Sciatic nerve (tissue), 2 donors: ENCODE measurements around the gene TPMT. TPM values are rescaled to one million over a fixed set of nuclear protein-coding genes. Genes with fewer than 3 reads are reported as not detected.

Experiments
- ATAC-seq: fragments of 200-7000 bp; cut with Tn5 transposase; one replicate; pipeline ENCODE4 v1.9.1; 2020; ENCODE audit warnings: mild to moderate bottlenecking, moderate library complexity
- DNase-seq: peaks from one replicate; pipeline ENCODE4 v3.0.0-alpha.2; 2020; ENCODE audit warnings: low spot score
- intact Hi-C: fragments of 100-400 bp; cut with DNase I; formaldehyde crosslinking; loops from one replicate; pipeline ENCODE4 v1.14.2; 2022
- total RNA-seq: library from RNA; stranded (reverse); fragmentation: NEBNext Ultra II Directional; extraction: Animal tissue kit (Norgen Biotek cat#: 25700); gene quantifications from one replicate; pipeline ENCODE4 v1.2.1, GENCODE V29; 2021
- donor health status: DM: no; HTN: no; CAD: no.
- donor health status: DM: no; HTN: no; CAD: no.

TPMT gene
- total RNA-seq, 1 donor from 2014 or later: 5.4 TPM

DNA sequence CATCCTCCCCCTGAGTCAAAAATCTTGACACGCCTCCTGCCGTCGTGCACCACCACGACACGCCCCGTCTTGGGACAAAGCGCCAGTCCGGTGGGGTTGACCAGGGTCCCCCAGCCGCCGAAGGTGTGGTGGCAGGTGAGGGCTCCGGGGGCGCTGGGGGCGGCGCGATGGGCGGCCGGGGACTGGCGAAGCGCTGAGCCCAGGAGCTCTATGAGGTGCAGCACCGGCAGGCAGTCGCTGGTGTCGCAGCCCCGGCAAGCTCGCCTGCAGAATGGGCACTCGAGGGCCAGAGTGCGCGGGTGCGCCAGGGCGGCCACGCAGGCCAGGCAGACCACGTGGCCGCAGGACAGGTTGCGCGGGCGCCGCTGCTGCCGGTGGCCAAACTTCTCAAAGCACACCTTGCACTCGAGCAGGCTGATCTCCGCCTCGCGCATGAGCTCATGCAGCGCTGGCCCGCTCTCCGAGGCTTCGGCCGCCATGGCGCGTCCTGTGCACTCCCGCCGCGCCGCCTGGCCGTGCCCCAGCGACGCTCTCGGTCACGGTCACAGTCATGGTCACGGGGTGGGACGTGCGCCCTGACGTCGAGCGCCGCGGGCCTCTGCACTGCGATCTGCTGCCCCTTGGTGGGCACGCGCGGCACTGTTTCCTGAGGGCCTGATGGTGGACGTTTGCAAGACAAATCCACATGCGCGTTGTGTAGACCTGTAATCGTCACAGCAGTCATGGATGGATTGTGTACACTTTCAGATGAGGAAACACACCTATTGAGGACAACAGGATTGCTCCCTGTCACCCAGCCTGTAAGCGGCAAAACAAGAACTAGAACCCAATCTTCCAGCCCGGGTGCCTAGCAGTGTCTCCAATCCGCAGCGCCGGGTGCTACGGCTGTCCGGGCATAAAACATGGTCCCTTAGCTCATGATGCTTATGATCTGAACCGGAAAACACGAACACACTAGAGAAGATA is 32.5 kb downstream of the TPMT start, which contains the start of gene NHLRC1:
NHLRC1 (minus strand) TSS at position 550 of the 966 bp plus-strand sequence; CDS start at position 479, 71 bp downstream.
- ATAC-seq: peak; percentile 99
- DNase-seq: peak; percentile 94
- intact Hi-C loops: loop anchor here (10.0 kb wide), 1 partner anchor 128 kb away; no protein-coding TSS in a partner anchor

DNA sequence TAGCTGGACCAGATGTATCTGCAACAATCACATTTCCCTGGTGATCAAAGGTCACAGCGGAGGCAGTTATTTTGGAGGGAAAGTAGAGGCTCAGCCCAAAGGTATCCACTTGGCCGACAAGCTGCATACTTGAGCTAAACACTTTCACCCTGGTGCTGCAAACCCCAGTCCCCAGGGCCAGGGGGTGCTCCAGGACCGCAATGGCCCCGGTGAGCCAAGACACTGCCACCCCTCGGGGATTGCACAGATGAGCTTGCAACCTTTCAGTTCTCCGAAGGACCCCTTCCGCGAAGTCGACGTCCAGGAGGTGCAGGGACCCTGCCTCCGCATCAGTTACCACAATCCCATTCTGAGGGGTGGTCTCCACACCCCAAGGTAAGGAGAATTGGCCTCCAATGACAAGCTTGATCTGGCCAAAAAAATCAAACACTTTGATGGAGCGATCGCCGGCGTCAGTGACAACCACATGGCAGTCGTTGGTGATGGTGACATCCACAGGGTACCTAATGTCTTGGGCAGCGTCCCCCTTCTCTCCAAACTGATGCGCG is 33.2 kb downstream of the TPMT start:
- intact Hi-C loops: loop anchor here (10.0 kb wide), 1 partner anchor 127 kb away; no protein-coding TSS in a partner anchor
- ATAC-seq (no peak), DNase-seq (no peak)

DNA sequence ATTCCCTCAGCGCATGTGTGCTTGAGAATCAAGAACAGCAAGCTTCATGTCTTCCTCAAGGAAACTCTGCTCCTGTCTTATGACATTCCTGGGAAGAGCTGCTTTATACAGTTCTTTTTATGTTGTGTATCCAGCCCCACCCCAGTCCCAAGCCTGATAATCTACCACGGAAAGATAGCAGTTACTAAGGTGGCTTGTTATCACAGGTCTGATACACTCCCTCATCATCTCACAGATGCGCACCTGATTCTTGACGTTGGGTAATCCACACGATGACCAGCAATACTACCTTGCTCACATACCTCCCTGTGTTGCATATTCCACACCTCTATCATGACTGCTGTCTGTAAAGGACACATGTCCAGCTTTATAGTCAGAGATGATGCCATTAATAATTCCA is 35.6 kb downstream of the TPMT start:
- intact Hi-C loops: no loop called here
- DNase-seq: no peak
- ATAC-seq: no peak

DNA sequence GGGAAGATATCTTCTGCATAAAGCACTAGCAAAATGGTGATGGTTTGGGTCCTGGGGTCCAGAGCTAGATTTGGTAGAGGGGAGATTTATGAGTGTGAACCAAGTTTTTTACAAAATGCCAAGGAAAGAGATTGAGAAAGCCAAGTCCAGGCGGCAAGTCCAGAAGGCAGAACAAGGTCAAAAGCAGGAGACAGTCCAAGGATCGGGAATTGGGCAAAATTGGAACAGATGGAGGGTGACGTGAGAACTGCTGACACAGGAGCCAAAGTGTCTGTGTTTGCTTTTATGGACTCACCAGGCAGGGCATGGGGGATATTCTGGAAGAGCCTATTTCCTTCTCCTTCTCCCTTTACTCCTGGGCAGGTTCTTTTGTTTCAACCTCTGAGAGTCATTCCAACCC is 36.5 kb downstream of the TPMT start:
- DNase-seq (no peak), ATAC-seq (no peak)
- intact Hi-C loops: no loop called here

DNA sequence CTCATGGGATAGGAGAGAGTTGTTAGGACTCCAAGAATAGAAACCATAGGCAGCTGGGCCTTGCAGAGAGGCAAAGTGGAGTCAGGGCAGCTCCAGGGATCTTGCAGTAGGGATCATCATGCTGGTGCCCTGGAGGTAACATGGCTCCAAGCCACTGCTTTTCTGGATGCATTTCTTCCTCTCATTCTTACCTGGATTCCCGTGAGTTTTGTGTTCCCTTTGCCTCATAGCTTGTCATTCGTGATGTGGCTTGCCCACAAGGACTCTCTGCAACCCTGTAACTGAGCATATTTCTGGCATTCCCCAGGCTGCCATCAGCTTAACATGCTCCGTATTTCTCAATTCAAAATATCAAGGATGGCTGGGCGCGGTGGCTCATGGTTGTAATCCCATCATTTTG is 37.7 kb downstream of the TPMT start:
- intact Hi-C loops: no loop called here
- ATAC-seq (no peak), DNase-seq (no peak)

DNA sequence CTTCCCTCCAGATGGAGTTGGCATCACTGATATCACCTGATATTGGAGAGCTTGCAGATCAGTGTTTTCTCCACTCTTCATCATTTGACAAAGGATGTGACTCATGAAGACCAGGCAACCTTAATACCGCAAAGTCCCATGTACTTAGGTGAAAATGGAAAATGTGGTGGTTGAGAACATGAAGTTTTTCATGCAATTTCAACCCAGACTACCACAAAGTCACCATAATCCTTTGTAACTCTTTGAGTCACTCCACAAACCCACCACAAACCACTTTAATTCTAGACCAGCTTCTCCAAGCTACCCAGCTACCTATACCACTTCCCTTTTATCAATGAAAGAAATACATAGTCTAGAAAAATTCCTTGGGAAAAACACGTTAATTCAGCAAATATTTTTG is 39.5 kb downstream of the TPMT start:
- ATAC-seq: no peak
- intact Hi-C loops: no loop called here
- DNase-seq: no peak

DNA sequence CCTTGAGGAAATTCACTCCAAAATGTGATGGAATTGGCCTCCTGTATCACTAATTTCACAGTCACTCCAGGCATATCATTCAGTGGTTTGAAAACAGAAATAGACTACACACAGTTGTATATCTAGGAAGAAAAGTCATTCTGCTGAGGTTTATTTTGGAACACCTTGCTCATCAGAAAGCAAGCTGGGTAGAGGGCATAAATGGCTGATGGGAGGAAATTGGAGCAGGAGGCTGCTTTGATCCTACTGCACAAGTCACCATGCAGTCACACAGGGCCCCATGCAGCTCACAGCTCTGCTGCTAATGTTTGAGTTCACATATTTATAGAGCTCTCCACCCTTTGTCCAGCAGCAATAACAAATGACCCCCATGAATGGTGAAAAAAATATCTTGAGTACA is 44.7 kb downstream of the TPMT start:
- intact Hi-C loops: no loop called here
- DNase-seq (no peak), ATAC-seq (no peak)

DNA sequence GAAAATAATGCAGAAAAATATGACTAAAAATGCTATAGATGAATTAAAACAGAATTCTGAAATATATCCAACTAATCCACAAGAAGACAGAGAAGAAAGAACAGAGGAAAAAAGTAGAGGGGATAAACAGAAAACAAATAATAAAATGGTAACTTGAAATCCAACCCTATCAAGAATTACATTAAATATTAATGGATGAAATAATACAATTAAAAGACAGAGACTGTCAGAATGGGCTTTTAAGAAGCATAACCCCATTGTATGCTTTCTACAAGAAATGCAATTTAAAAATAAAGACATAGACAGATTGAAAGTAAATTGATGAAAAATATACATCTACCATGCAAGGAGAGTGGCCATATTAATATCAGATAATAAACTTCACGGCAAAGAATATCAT is 47.8 kb downstream of the TPMT start:
- intact Hi-C loops: no loop called here
- DNase-seq (no peak), ATAC-seq (no peak)

DNA sequence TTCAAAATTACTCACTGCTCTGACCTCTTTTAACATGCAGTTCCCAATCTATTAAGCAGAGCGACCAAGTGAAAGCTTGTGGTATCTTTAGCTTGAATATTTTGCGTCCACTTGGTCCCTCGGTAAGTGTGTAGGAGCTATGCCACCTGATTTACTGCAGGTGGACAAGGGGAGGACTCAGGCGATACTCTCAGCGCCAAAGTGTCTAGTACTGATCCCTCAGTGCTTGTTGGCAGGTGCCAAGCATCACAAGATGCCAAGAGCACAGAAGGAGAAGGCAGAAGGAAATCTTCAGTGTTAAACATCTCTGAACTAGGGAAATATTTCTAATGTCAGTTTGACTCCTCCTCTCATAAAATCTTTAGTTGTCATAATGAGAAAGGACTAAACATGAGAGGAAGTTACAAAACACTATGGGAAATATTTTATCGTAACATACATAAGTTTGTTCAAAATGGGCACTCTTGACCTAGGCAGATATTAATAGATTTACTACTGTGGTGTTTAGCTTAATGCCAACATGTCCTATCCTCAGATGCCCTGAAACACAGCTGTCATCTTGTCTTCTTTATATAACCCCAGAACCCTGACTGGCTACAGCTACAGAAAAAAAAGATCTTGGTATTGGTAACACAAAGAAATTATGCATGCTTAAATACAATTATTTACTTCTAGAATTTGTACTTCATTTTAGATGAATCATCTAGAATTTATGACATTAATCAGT is 51.9 kb downstream of the TPMT start:
- intact Hi-C loops: no loop called here
- ATAC-seq (no peak), DNase-seq (no peak)

DNA sequence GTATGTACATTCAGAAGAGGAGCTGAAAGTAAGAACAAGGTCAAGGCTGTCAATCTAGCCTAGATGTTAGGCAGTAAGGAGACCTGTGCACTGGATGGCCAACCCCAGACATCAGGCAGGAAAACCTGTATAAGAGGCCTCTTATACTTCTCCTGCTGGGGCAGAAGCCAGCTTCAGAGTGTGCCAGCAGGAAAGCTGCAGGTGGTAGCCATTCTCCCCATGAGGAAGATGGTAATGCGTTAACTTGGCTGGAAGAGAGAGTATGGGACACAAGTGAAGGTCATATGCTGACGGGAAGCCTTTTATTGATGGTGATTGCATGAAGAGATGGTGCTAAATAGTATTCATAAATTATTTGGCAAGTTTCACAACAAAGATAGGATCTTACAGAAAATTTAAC is 53.0 kb downstream of the TPMT start:
- ATAC-seq (no peak), DNase-seq (no peak)
- intact Hi-C loops: no loop called here

DNA sequence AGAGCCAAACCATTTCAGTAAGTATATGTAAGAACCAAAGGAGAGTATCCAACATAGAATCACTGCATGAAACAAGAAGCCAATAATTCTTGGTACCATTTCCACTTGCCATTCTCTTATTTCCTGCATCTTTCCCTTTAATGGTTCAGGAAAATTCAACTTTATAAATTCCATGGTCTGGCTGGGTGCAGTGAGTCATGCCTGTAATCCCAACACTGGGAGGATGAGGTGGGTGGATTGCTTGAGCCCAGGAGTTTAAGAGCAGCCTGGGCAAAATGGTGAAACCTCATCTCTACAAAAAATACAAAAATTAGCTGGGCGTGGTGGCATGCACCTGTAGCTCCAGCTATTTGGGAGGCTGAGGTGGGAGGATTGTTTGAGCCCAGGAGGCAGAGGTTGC is 53.6 kb downstream of the TPMT start:
- ATAC-seq: no peak
- no peak for DNase-seq
- intact Hi-C loops: no loop called here

DNA sequence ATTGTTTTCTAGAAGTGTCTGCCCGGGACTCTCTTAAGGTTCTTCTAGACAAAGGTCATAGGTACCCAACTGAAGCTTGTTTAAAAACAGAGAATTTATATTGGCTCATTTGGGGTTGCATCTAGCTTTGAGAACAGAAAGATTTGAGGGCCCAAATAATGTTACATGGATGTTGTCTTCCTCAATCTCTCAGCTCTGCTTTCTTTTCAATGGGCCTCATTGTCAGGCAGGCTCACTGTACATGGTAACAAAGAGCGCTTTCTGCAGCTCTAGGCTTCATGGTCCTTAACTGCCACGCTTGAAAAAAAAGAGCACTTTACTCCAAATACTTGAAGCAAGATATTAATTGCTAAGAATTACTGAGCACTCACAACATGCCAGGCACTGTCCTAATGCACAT is 54.6 kb downstream of the TPMT start:
- ATAC-seq: peak; percentile 73
- intact Hi-C loops: no loop called here
- DNase-seq: no peak

DNA sequence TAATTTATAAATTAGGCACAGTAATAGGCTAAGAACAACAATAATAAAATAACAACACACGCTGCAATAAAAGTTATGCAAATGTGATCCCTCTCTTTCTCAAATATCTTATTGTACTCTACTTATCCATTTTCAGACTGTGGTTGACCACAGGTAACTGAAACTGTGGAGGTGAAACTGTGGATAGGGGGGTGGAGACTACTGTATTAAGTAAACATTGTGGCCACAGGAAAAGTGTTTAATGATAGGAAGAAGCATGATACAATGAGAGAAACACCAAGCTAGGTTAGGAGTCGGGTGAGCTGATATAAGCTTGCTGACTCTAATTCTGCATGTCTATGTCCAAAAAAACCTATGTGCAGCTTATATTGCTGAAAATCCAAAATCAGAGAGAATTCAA is 55.4 kb downstream of the TPMT start:
- intact Hi-C loops: no loop called here
- ATAC-seq: no peak
- no peak for DNase-seq

DNA sequence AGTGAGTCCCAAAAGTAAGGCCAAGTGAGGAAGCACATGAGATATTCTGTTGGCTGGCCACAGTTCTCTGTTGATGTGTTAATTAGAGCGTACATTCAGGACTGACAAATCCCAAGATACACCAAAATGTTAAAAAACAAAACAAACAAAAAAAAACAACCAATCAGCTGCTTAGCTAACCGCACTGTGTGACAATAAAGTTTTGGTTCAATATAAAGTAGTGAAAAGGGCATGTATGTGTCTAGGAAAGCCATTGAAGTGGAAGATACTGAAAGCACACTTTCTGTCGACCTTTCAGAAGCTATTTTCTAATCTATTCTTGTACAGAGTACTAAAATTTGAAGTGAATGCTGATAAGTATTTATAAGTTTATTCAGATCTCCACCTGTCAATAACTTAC is 58.5 kb downstream of the TPMT start:
- intact Hi-C loops: no loop called here
- DNase-seq (no peak), ATAC-seq (no peak)

DNA sequence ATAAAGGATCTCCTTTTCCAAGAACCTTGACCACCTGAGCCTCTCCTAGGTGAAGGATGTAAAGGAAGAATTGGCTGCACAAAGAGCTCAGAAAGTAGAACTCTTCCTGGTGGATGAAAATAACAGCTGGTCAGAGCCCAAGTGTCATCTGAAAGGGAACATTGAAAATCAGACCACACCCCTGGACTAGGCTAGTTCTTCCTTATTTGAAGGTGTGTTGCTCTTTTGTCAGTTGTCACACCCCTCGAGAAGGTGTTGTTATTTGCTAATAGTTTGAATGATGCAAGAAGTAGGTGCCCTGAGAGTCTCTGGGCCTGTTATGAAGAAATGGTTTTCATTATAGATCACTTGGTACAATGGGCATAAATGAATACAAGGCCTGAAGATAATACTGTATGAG is 63.5 kb downstream of the TPMT start:
- ATAC-seq: no peak
- intact Hi-C loops: no loop called here
- DNase-seq: no peak

DNA sequence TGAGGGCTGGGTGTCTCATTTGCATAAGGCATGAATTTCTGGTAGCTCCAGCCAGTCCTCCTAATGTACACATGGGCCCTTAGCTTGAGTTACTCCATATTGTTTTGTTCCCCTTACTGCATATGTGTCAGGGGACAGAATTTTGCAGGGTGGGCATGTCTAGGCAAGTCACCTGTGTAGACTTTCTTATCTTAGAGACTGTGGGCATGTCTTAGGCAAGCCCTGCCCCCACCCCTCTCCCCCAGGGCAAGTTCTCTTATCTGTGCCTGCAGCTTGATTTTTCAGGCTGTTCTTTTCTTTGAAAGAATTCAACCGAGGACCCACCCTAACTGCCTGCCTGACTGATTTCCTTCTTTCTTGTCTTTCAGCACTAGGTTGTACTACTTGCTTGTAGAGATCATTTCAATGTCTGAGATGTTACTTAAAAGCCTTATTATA is 64.5 kb downstream of the TPMT start:
- intact Hi-C loops: no loop called here
- no peak for DNase-seq
- ATAC-seq: no peak

DNA sequence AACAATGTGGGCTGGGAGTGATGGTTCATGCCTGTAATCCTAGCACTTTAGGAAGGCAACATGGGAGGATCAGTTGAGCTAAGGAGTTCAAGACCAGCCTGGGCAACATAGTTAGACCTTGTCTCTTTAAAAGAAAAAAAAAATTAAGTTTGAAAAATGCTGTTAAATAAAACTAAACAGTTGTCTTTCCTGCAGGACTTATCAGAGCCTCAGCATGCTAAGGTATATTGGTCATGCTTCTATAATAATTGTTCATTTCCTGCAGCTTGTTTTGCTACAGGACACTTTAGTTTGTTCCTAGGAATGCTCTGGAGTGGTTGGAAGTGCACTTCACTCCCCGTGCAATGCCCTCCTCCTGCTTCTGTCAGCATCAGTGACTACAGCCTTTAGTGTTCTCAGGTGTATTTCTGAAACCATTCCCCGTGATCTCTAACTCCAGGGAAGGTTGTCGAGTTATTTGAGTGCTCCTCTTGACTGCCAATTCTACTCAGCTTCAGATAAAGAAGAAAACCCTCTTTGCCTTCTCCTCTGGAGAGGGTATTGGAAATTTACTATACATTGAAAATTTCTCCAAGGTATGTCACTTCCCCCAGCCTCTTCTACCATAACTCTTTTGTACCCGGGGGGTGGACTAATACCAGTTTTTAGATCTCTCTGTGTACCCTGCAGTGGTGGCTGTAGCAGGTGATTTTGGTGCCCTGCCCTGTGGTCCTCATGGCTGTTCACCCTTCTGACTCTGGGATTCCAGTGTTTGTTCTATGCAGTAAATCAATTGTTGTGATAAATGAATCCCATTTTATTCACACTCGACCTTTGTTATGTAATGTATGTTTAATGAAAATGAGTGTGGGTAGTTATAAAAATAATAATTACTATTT is 66.2 kb downstream of the TPMT start:
- intact Hi-C loops: no loop called here
- DNase-seq (no peak), ATAC-seq (no peak)

DNA sequence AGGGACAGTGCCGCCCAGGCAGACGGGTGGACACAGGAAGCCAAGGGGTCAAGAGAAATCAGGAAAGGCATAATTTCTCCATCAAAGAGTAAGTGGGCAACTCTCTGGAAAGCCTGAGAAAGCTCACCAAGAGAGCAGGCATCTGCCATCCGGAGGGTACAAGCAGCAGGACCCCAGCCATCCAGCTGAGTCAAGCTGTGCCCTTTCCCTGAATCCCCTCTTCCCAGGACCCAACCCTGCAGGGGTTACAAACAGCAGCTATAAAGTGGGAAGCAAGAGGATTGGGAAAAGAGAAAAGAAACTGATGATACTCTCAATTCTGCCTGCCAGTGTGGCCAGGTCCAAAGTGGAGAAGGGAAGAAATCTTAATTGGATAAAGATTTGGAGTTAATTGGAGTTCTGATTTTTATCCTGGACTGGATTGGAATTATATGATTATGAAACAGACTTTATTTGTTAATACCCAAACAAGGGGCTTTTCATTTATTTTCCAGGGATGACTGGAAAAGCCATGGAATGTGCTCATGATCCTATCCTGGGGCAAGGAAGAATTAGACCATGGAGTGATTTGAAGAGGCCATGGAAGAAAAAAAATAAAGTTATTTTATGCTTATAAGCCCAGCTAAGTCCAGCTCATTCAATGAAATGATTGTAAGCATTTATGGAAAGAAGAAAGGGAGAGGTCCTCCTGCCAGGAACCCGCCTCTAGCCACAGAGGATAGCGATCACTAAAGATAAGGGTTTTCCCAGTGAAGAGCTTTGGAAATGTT is 67.3 kb downstream of the TPMT start:
- ATAC-seq (no peak), DNase-seq (no peak)
- intact Hi-C loops: no loop called here
